Lung (tissue), 12 donors: ENCODE results near the gene ANXA7. TPM values are rescaled to one million over a fixed set of nuclear protein-coding genes. Genes with fewer than 3 reads are reported as not detected.
"Not testable (repeated sequence)": the region's sequence is repeated elsewhere in the genome, so short reads cannot be mapped to it uniquely, and the experiment has no call there.

Experiments
- ATAC-seq: fragments of 200-7000 bp; cut with Tn5 transposase; one replicate; pipeline ENCODE4 v1.9.1; 2020; ENCODE audit warnings: moderate number of reproducible peaks; ENCODE audit not compliant: insufficient read depth, low FRiP score
- DNase-seq, 3 donors: peaks; one replicate each; pipeline ENCODE4 v3.0.0-alpha.2; 2013 to 2017
- H3K27ac ChIP-seq, 2 donors: one replicate each; pipeline ENCODE4 v1.5.1; 2013; ENCODE audit warnings: mild to moderate bottlenecking in 2 of 2, moderate library complexity in 2 of 2, control low read depth in 1 of 2, inconsistent platforms in 1 of 2, low read depth in 1 of 2, low read length in 1 of 2
- H3K27me3 ChIP-seq, 3 donors: one replicate each; pipeline ENCODE4 v1.5.1; 2013; ENCODE audit warnings: low read length in 2 of 3; ENCODE audit not compliant: control insufficient read depth in 3 of 3, insufficient read depth in 3 of 3
- H3K36me3 ChIP-seq, 4 donors: one replicate each; pipeline ENCODE4 v1.5.1; 2013; ENCODE audit warnings: low read length in 4 of 4, mild to moderate bottlenecking in 1 of 4, moderate library complexity in 1 of 4; ENCODE audit not compliant: control insufficient read depth in 4 of 4, insufficient read depth in 4 of 4
- H3K4me1 ChIP-seq, 5 donors: one replicate each; pipeline ENCODE4 v1.5.1; 2013; ENCODE audit warnings: low read length in 5 of 5, mild to moderate bottlenecking in 2 of 5, moderate library complexity in 1 of 5; ENCODE audit not compliant: control insufficient read depth in 5 of 5, insufficient read depth in 5 of 5
- H3K4me3 ChIP-seq: one replicate; pipeline ENCODE4 v1.5.1; 2013; ENCODE audit warnings: mild to moderate bottlenecking, control low read depth, moderate library complexity
- H3K9ac ChIP-seq, 2 donors: one replicate each; pipeline ENCODE4 v1.5.1; 2013; ENCODE audit warnings: low read length in 2 of 2, control low read depth in 1 of 2; ENCODE audit not compliant: insufficient read depth in 1 of 2
- H3K9me3 ChIP-seq, 4 donors: one replicate each; pipeline ENCODE4 v1.5.1; 2013; ENCODE audit warnings: low read length in 3 of 4, mild to moderate bottlenecking in 1 of 4, moderate library complexity in 1 of 4; ENCODE audit not compliant: control insufficient read depth in 4 of 4, insufficient read depth in 3 of 4
- WGBS, 2 donors: extraction: QIAGEN DNeasy Blood & Tissue Kit; methylation state at CpG; one replicate each; pipeline ENCODE4 v1.1.7; 2013; 5-methylcytosine and 5-hydroxymethylcytosine counted together
- polyA plus RNA-seq, 2 donors: library from polyadenylated mRNA; stranded (reverse); fragments of 200-250 nt; gene quantifications; one replicate each; pipeline ENCODE4 v1.2.1, GENCODE V29; 2013
- total RNA-seq, 2 donors: library from RNA; depleted of rRNA in 1 of 2; stranded (reverse); fragments of >200 nt in 1 of 2; gene quantifications; one replicate each; pipeline ENCODE4 v1.2.1, GENCODE V29; 2014 to 2021
- TF ChIP-seq, protein P1 (sequence below): IDR thresholded peaks from 2 replicates; pipeline ENCODE4 v1.5.1; 2012; ENCODE audit warnings: mild to moderate bottlenecking; ENCODE audit errors: control extremely low read depth, extremely low read depth
- donor health status: control.
- donor health status: control.
- donor health status: Bipolar disorder and iron deficiency.
- donor health status: healthy.
- donor health status: DM: yes; HTN: yes; CAD: no.

Gene ANXA7
- total and polyA plus RNA-seq, 4 donors: 59.3 to 134 (median 99.0) TPM

DNA sequence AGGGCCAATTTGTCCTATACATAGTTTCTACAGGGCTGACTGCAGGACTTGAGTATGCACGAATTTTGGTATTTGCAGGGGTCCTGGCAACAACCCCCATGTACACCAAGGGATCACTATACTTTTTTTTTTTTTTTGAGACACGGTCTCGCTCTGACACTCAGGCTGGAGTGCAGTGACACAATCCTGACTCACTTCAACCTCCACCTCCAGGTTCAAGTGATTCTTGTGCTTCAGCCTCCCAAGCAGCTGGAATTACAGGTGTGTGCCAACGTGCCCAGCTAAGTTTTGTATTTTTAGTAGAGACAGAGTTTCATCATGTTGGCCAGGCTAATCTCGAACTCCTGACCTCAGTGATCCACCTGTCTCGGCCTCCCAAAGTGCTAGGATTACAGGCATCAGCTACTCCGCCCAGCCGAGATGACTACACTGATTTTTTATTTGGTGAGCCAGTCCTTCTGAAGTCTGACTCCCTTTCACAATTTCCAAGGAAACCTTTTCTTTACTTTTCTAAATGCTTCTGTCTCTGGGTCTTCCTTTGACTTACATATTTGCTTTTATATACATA lies 75.0 kb downstream of the ANXA7 start:
- no peaks in the 10 kb centered on the region for H3K4me1 ChIP-seq
- DNase-seq: no peak
- no peak for ATAC-seq
- TF ChIP-seq, protein P1, sequence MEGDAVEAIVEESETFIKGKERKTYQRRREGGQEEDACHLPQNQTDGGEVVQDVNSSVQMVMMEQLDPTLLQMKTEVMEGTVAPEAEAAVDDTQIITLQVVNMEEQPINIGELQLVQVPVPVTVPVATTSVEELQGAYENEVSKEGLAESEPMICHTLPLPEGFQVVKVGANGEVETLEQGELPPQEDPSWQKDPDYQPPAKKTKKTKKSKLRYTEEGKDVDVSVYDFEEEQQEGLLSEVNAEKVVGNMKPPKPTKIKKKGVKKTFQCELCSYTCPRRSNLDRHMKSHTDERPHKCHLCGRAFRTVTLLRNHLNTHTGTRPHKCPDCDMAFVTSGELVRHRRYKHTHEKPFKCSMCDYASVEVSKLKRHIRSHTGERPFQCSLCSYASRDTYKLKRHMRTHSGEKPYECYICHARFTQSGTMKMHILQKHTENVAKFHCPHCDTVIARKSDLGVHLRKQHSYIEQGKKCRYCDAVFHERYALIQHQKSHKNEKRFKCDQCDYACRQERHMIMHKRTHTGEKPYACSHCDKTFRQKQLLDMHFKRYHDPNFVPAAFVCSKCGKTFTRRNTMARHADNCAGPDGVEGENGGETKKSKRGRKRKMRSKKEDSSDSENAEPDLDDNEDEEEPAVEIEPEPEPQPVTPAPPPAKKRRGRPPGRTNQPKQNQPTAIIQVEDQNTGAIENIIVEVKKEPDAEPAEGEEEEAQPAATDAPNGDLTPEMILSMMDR: no peak
- peaks cover 0 to 4% (median 0%) of the 10 kb centered on the region in 4 donors for H3K9me3 ChIP-seq
- no peaks in the 10 kb centered on the region for H3K36me3 ChIP-seq
- H3K27me3 ChIP-seq: no peaks in the 10 kb centered on the region
- no peak overlapping the region for H3K4me3 ChIP-seq
- 87 to 88% methylated on average over 8 of the region's 8 CpGs for WGBS, 2 donors
- H3K27ac ChIP-seq: no peak overlapping the region
- H3K9ac ChIP-seq: no peak overlapping the region

DNA sequence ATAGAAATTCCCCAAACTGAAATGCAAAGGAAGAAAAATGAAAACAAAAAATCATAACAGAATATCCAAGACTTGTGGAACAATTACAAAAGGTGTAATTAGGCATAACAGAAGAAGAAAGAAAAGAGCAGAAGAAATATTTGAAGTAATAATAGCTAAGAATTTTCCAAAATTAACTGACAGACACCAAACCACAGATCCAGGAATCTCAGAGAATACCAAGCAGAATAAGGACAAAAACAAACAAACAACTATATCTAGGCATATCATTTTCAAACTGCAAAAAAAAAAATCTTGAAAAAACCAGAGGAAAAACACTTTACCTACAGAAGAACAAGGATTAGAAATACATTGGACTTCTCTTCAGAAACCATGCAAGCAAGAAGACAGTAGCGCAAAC lies 80.7 kb downstream of the ANXA7 start:
- Histone ChIP-seq H3K4me1 (no peaks in the 10 kb centered on the region), H3K9ac (no peak overlapping the region), H3K27ac (no peak overlapping the region), H3K9me3 (no peaks in the 10 kb centered on the region), H3K4me3 (no peak overlapping the region), H3K36me3 (no peaks in the 10 kb centered on the region), H3K27me3 (no peaks in the 10 kb centered on the region)
- ATAC-seq: no peak
- TF ChIP-seq, protein P1: no peak
- DNase-seq: no peak
- 100% methylated on average over 1 of the region's 1 CpG for WGBS, 2 donors

DNA sequence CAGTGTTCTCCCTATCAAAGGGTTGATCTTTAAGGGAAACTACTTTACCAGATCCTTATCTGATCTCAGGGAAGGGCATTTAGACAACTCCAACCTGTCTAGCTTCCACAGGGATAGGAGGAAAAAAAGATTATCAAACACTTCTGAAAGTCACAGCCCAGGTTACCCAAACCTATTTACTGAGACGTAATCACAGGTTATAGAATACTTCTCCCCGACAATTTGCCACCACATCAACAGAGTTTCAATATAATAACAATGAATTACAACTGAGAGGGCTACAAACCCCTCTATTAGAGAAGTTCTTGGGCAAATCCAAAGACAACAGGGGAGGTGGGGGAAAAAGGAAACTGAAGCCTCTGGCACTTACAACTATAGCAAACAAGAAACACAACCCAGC lies 81.5 kb downstream of the ANXA7 start:
- no peaks in the 10 kb centered on the region for H3K9me3 ChIP-seq
- no peaks in the 10 kb centered on the region for H3K36me3 ChIP-seq
- ATAC-seq (no peak), DNase-seq (no peak)
- TF ChIP-seq, protein P1: no peak
- H3K9ac ChIP-seq: no peak overlapping the region
- H3K4me1 ChIP-seq: no peaks in the 10 kb centered on the region
- no peak overlapping the region for H3K4me3 ChIP-seq
- H3K27me3 ChIP-seq: no peaks in the 10 kb centered on the region
- no peak overlapping the region for H3K27ac ChIP-seq
- WGBS, 2 donors: 78 to 89% methylated on average over 2 of the region's 2 CpGs

DNA sequence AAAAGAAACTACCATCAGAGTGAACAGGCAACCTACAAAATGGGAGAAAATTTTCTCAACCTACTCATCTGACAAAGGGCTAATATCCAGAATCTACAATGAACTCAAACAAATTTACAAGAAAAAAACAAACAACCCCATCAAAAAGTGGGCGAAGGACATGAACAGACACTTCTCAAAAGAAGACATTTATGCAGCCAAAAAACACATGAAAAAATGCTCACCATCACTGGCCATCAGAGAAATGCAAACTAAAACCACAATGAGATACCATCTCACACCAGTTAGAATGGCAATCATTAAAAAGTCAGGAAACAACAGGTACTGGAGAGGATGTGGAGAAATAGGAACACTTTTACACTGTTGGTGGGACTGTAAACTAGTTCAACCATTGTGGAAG lies 85.3 kb downstream of the ANXA7 start:
- not testable (repeated sequence) for DNase-seq, H3K9ac ChIP-seq, ATAC-seq, H3K27ac ChIP-seq, H3K4me3 ChIP-seq, H3K9me3 ChIP-seq, H3K36me3 ChIP-seq, H3K27me3 ChIP-seq, H3K4me1 ChIP-seq
- no CpG with 5 or more reads among the region's 1 CpG for WGBS, 2 donors

DNA sequence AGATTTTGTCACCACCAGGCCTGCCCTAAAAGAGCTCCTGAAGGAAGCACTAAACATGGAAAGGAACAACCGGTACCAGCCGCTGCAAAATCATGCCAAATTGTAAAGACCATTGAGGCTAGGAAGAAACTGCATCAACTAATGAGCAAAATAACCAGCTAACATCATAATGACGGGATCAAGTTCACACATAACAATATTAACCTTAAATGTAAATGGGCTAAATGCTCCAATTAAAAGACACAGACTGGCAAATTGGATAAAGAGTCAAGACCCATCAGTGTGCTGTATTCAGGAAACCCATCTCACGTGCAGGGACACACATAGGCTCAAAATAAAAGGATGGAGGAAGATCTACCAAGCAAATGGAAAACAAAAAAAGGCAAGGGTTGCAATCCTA lies 88.6 kb downstream of the ANXA7 start:
- not testable (repeated sequence) for H3K4me3 ChIP-seq, H3K9ac ChIP-seq, H3K27ac ChIP-seq, H3K27me3 ChIP-seq, H3K9me3 ChIP-seq, ATAC-seq, DNase-seq, H3K36me3 ChIP-seq, H3K4me1 ChIP-seq
- WGBS, 2 donors: 77 to 80% methylated on average over 1 to 2 of the region's 4 CpGs
